Nucleus accumbens (tissue), 56 donors: ENCODE results near the gene TC2N.

Experiments used
- DNase-seq, 56 donors: peaks; one replicate each; lab custom pipeline; 2025; lab: John Stamatoyannopoulos, UW

The TC2N gene

GRCh38 chr14:91731018-91731417 is 136.3 kb downstream of the TC2N start:
- DNase-seq: no peak

- DNase-seq: no peak
Measured at GRCh38 chr14:91729756-91730155, 137.6 kb downstream of the TC2N start.
